Measurements from ENCODE around the gene CDH13.

CDH13 gene

DNA sequence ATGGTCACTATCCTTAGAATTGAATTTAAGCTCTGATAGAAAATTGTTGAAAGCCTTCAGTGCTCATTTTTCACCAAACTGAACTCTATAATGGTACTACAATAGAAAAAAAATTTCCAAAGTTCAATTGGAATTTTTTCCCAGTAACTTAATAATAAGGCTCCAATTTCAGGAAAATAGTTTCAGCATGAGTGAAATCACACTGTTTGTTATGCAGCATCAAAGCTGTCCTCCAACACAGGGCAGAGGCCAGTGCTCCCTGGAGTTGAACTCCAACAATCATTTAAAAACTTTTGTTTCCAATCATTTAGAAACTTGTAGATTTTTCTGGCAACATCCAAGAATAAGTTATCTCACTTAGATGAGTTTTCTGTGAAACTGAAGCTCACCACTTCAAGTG is 1077.9 kb downstream of the CDH13 start:
- Histone ChIP-seq H3K56ac (ENCODE audit: low read length) (no peak overlapping the region), H3K18ac (ENCODE audit: low read length) (no peak overlapping the region), H3K79me2 (ENCODE audit: control insufficient read depth, insufficient read depth, low read length) (no peaks in the 10 kb centered on the region), H3K27me3 (ENCODE audit: insufficient read depth, low read length, poor library complexity) (no peaks in the 10 kb centered on the region), H4K8ac (ENCODE audit: low read depth, low read length) (no peak overlapping the region), H2BK15ac (replicated peaks; ENCODE audit: low read depth) (no peak overlapping the region), H3K79me1 (ENCODE audit: low read length) (no peaks in the 10 kb centered on the region), H3K4me1 (ENCODE audit: control insufficient read depth, low read depth, low read length) (no peaks in the 10 kb centered on the region), H4K5ac (ENCODE audit: low read length) (no peak overlapping the region), H3K4me3 (ENCODE audit: low read length) (no peak overlapping the region), H3K23ac (ENCODE audit: low read length) (no peak overlapping the region), H3K27ac (ENCODE audit: low read depth, low read length) (no peak overlapping the region), H3K9ac (ENCODE audit: low read length) (no peak overlapping the region), H2AK5ac (ENCODE audit: low read length) (no peak overlapping the region), H2BK120ac (ENCODE audit: low read depth, low read length) (no peak overlapping the region), H3K36me3 (ENCODE audit: control insufficient read depth, insufficient read depth, low read length) (no peaks in the 10 kb centered on the region), H3K4me2 (ENCODE audit: low read length) (no peak overlapping the region), H3K4ac (ENCODE audit: low read depth, low read length) (no peak overlapping the region), H2BK5ac (ENCODE audit: low read length) (no peak overlapping the region)
- DNase-seq = no peak

DNA sequence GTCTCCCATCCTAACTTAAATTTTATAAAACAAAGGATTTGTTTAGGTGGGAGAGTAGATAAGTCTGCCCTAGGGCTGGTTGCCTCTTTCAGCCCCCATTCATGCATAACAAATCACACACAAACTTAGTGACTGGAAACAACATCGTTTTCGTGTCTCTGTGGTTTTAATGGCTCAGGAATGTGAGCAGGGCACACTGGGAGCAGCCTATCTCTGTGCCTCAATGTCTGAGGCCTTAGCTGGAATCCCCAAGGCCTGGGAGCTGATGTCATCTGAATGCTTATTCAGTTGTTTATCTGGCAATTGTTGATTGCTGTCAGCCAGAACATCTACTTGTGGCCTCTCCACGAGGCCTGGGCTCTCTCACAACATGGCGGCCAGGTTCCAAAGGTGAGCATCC is 1079.1 kb downstream of the CDH13 start:
- Histone ChIP-seq H4K5ac (ENCODE audit: low read length) (no peak overlapping the region), H3K9ac (ENCODE audit: low read length) (no peak overlapping the region), H3K79me1 (ENCODE audit: low read length) (no peaks in the 10 kb centered on the region), H3K18ac (ENCODE audit: low read length) (no peak overlapping the region), H2BK5ac (ENCODE audit: low read length) (no peak overlapping the region), H3K27me3 (ENCODE audit: insufficient read depth, low read length, poor library complexity) (no peaks in the 10 kb centered on the region), H3K4me2 (ENCODE audit: low read length) (no peak overlapping the region), H3K56ac (ENCODE audit: low read length) (no peak overlapping the region), H3K4me1 (ENCODE audit: control insufficient read depth, low read depth, low read length) (no peaks in the 10 kb centered on the region), H3K27ac (ENCODE audit: low read depth, low read length) (no peak overlapping the region), H3K4ac (ENCODE audit: low read depth, low read length) (no peak overlapping the region), H4K8ac (ENCODE audit: low read depth, low read length) (no peak overlapping the region), H3K23ac (ENCODE audit: low read length) (no peak overlapping the region), H2AK5ac (ENCODE audit: low read length) (no peak overlapping the region), H2BK15ac (replicated peaks; ENCODE audit: low read depth) (no peak overlapping the region), H3K79me2 (ENCODE audit: control insufficient read depth, insufficient read depth, low read length) (no peaks in the 10 kb centered on the region), H3K36me3 (ENCODE audit: control insufficient read depth, insufficient read depth, low read length) (no peaks in the 10 kb centered on the region), H3K4me3 (ENCODE audit: low read length) (no peak overlapping the region), H2BK120ac (ENCODE audit: low read depth, low read length) (no peak overlapping the region)
- WGBS (ENCODE audit: extremely low coverage, insufficient coverage, low lambda C conversion rate) = no CpG with 5 or more reads among the region's 4 CpGs
- DNase-seq = peak; percentile 59

DNA sequence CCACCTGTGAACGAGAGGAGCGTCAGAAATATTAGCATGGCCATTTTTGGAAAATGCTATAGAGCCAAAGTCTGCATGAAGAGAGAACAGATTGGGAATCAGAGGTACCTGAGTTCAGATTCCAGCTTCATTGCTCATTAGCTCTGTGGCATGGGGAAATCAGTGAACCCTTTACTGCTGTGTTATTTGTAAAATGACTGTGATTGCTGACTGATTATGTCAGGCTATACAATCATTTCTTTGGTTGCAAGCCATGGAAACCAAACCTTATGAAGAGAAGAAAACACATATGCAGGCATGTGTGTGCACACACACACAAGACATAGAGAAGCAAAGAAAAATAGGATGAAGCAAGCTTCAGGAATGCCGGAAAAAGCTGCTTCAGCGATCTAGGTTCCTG is 1079.6 kb downstream of the CDH13 start:
- H3K79me2 ChIP-seq (ENCODE audit: control insufficient read depth, insufficient read depth, low read length) = no peaks in the 10 kb centered on the region
- no CpG with 5 or more reads among the region's 4 CpGs for WGBS (ENCODE audit: extremely low coverage, insufficient coverage, low lambda C conversion rate)
- H3K27me3 ChIP-seq (ENCODE audit: insufficient read depth, low read length, poor library complexity) = no peaks in the 10 kb centered on the region

DNA sequence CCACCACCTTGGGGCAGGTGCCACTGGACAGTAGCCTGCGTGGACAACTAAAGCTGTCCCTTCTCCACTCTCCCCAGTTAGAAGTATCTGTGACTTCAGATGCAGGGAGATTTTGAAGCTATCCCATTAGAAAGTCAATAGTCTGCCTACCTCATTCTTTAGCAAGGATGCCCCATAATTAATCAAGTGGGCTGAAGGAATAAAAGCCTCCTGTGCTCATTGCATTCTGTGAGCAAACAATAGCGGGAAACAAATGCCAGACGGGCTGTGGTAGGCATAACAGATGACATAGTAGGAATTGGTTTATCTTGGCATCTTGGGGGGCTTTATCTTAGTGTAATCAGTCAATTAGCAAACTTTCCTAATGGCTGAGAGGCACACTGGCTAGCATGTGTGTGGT is 1084.3 kb downstream of the CDH13 start:
- no peaks in the 10 kb centered on the region for H3K79me2 ChIP-seq (ENCODE audit: control insufficient read depth, insufficient read depth, low read length)
- H3K56ac ChIP-seq (ENCODE audit: low read length) = no peak overlapping the region
- WGBS (ENCODE audit: extremely low coverage, insufficient coverage, low lambda C conversion rate) = no CpG with 5 or more reads among the region's 3 CpGs
- H2BK15ac ChIP-seq (replicated peaks; ENCODE audit: low read depth) = no peak overlapping the region
- H3K4me2 ChIP-seq (ENCODE audit: low read length) = no peak overlapping the region
- H2AK5ac ChIP-seq (ENCODE audit: low read length) = no peak overlapping the region
- no peak overlapping the region for H3K27ac ChIP-seq (ENCODE audit: low read depth, low read length)
- H2BK120ac ChIP-seq (ENCODE audit: low read depth, low read length) = no peak overlapping the region
- H3K27me3 ChIP-seq (ENCODE audit: insufficient read depth, low read length, poor library complexity) = no peaks in the 10 kb centered on the region
- peak; percentile 22 for DNase-seq
- no peaks in the 10 kb centered on the region for H3K36me3 ChIP-seq (ENCODE audit: control insufficient read depth, insufficient read depth, low read length)
- no peak overlapping the region for H4K5ac ChIP-seq (ENCODE audit: low read length)
- no peak overlapping the region for H4K8ac ChIP-seq (ENCODE audit: low read depth, low read length)
- H3K18ac ChIP-seq (ENCODE audit: low read length) = no peak overlapping the region
- H3K4me1 ChIP-seq (ENCODE audit: control insufficient read depth, low read depth, low read length) = no peaks in the 10 kb centered on the region
- H3K4me3 ChIP-seq (ENCODE audit: low read length) = no peak overlapping the region
- no peak overlapping the region for H3K4ac ChIP-seq (ENCODE audit: low read depth, low read length)
- no peak overlapping the region for H3K9ac ChIP-seq (ENCODE audit: low read length)
- H3K79me1 ChIP-seq (ENCODE audit: low read length) = no peaks in the 10 kb centered on the region
- H3K23ac ChIP-seq (ENCODE audit: low read length) = no peak overlapping the region
- no peak overlapping the region for H2BK5ac ChIP-seq (ENCODE audit: low read length)

More for the DNA sequence above, 1079.6 kb downstream of the CDH13 start:
- Histone ChIP-seq H3K4me3 (ENCODE audit: low read length) (no peak overlapping the region), H4K8ac (ENCODE audit: low read depth, low read length) (no peak overlapping the region), H2AK5ac (ENCODE audit: low read length) (no peak overlapping the region), H3K36me3 (ENCODE audit: control insufficient read depth, insufficient read depth, low read length) (no peaks in the 10 kb centered on the region), H3K9ac (ENCODE audit: low read length) (no peak overlapping the region), H3K27ac (ENCODE audit: low read depth, low read length) (no peak overlapping the region), H2BK5ac (ENCODE audit: low read length) (no peak overlapping the region), H3K4me2 (ENCODE audit: low read length) (no peak overlapping the region), H3K23ac (ENCODE audit: low read length) (no peak overlapping the region), H3K79me1 (ENCODE audit: low read length) (no peaks in the 10 kb centered on the region), H3K18ac (ENCODE audit: low read length) (no peak overlapping the region), H3K4ac (ENCODE audit: low read depth, low read length) (no peak overlapping the region), H2BK15ac (replicated peaks; ENCODE audit: low read depth) (no peak overlapping the region), H3K56ac (ENCODE audit: low read length) (no peak overlapping the region), H2BK120ac (ENCODE audit: low read depth, low read length) (no peak overlapping the region), H4K5ac (ENCODE audit: low read length) (no peak overlapping the region), H3K4me1 (ENCODE audit: control insufficient read depth, low read depth, low read length) (no peaks in the 10 kb centered on the region)
- no peak for DNase-seq

DNA sequence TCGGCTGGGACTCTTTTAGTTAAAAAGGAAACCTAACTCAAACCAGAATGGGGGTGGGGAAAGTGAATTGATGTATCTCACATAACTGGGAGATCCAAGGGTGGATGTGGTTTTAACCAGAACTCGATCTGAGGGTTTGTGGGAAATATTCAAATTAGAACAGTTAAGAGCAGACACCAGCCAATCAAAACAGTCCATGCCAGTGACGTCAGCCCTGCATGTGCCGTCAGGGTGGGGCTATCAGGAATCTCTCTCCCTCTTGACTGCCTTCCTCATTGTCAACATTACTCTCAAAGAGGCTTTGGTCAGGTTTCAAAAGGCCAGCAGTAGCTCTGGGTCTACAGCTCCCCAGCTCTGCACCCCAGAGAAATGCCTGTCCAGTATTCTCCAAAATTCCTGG is 1086.8 kb downstream of the CDH13 start:
- no peak overlapping the region for H2AK5ac ChIP-seq (ENCODE audit: low read length)
- no peaks in the 10 kb centered on the region for H3K79me1 ChIP-seq (ENCODE audit: low read length)
- H3K56ac ChIP-seq (ENCODE audit: low read length) = no peak overlapping the region
- DNase-seq = peak; percentile 51
- H4K5ac ChIP-seq (ENCODE audit: low read length) = no peak overlapping the region
- H3K27ac ChIP-seq (ENCODE audit: low read depth, low read length) = no peak overlapping the region
- H2BK15ac ChIP-seq (replicated peaks; ENCODE audit: low read depth) = no peak overlapping the region
- no peaks in the 10 kb centered on the region for H3K4me1 ChIP-seq (ENCODE audit: control insufficient read depth, low read depth, low read length)
- no peak overlapping the region for H3K9ac ChIP-seq (ENCODE audit: low read length)
- no peaks in the 10 kb centered on the region for H3K36me3 ChIP-seq (ENCODE audit: control insufficient read depth, insufficient read depth, low read length)
- H2BK5ac ChIP-seq (ENCODE audit: low read length) = no peak overlapping the region
- H3K4ac ChIP-seq (ENCODE audit: low read depth, low read length) = no peak overlapping the region
- no CpG with 5 or more reads among the region's 4 CpGs for WGBS (ENCODE audit: extremely low coverage, insufficient coverage, low lambda C conversion rate)
- H3K4me2 ChIP-seq (ENCODE audit: low read length) = no peak overlapping the region
- H4K8ac ChIP-seq (ENCODE audit: low read depth, low read length) = no peak overlapping the region
- no peak overlapping the region for H3K23ac ChIP-seq (ENCODE audit: low read length)
- H3K4me3 ChIP-seq (ENCODE audit: low read length) = no peak overlapping the region
- no peak overlapping the region for H3K18ac ChIP-seq (ENCODE audit: low read length)
- H3K27me3 ChIP-seq (ENCODE audit: insufficient read depth, low read length, poor library complexity) = no peaks in the 10 kb centered on the region
- H3K79me2 ChIP-seq (ENCODE audit: control insufficient read depth, insufficient read depth, low read length) = no peaks in the 10 kb centered on the region
- H2BK120ac ChIP-seq (ENCODE audit: low read depth, low read length) = no peak overlapping the region

DNA sequence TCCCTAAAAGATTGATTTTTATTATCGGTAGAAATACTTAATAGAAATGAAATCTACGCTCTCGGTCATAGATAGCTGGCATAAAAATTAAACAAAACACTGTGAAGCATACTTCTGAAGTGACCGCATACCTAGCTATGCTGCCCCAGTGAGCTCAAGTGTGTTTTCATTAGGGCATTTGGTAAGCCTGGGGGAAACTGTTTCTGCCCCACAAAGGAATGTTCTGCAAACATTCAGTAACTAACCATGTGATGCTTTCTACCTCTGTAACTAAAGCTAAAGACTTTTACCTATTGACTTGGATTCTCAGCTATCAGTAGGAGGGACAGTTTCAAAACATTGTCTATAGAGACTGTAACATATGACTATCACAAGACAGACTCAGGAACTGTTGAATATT is 1087.5 kb downstream of the CDH13 start:
- DNase-seq = no peak
- H3K27me3 ChIP-seq (ENCODE audit: insufficient read depth, low read length, poor library complexity) = no peaks in the 10 kb centered on the region
- H4K5ac ChIP-seq (ENCODE audit: low read length) = no peak overlapping the region
- no peak overlapping the region for H2BK120ac ChIP-seq (ENCODE audit: low read depth, low read length)
- H3K36me3 ChIP-seq (ENCODE audit: control insufficient read depth, insufficient read depth, low read length) = no peaks in the 10 kb centered on the region
- no peaks in the 10 kb centered on the region for H3K79me2 ChIP-seq (ENCODE audit: control insufficient read depth, insufficient read depth, low read length)
- no peak overlapping the region for H3K4me2 ChIP-seq (ENCODE audit: low read length)
- H3K4me1 ChIP-seq (ENCODE audit: control insufficient read depth, low read depth, low read length) = no peaks in the 10 kb centered on the region
- H2BK15ac ChIP-seq (replicated peaks; ENCODE audit: low read depth) = no peak overlapping the region
- no peaks in the 10 kb centered on the region for H3K79me1 ChIP-seq (ENCODE audit: low read length)
- H3K23ac ChIP-seq (ENCODE audit: low read length) = no peak overlapping the region
- H2AK5ac ChIP-seq (ENCODE audit: low read length) = no peak overlapping the region
- H3K4me3 ChIP-seq (ENCODE audit: low read length) = no peak overlapping the region
- H4K8ac ChIP-seq (ENCODE audit: low read depth, low read length) = no peak overlapping the region
- H3K4ac ChIP-seq (ENCODE audit: low read depth, low read length) = no peak overlapping the region
- no peak overlapping the region for H3K9ac ChIP-seq (ENCODE audit: low read length)
- no peak overlapping the region for H3K27ac ChIP-seq (ENCODE audit: low read depth, low read length)
- H2BK5ac ChIP-seq (ENCODE audit: low read length) = no peak overlapping the region
- H3K56ac ChIP-seq (ENCODE audit: low read length) = no peak overlapping the region
- H3K18ac ChIP-seq (ENCODE audit: low read length) = no peak overlapping the region
- no CpG with 5 or more reads among the region's 4 CpGs for WGBS (ENCODE audit: extremely low coverage, insufficient coverage, low lambda C conversion rate)

All from mesendoderm (in vitro differentiated cells).